ENCODE measurements around the gene ILDR1. TPM values are rescaled to one million over a fixed set of nuclear protein-coding genes. Genes with fewer than 3 reads are reported as not detected.
"Not testable (repeated sequence)": the region's sequence is repeated elsewhere in the genome, so short reads cannot be mapped to it uniquely, and the experiment has no call there.

The ILDR1 gene
- 1 to 10 TPM in 1 of 3 donors, not detected in 2; 4.9 TPM for polyA plus RNA-seq

DNA sequence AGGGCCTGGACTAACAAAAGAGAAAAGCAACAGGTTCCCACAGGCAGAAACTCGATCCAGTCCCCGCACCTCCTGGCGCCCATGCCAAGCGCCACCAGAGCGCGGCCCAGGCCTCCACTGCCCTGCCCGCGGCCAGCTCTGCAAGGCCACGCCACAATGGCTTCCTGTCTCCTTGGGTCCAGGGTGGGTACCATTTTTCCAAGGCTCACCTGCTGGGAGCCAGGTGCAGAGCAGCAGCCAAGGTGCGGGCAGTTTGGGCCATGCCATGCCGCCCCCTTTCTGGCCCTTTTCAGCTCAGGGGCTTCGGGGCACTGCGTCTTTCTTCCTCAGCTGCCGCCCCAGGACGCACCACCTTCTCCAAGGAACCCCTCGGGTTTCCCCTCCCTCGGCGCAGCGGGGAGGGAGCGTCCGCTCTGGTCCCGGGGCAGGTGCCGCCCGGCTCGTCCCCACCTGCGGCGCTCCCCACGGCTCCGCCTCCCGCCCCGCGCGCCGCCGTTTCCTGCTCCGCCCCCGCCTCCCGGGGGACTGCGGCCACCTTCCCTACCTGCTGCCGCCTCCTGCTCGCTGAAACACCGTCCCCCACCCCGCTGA, at the start of gene ILDR1:
TSS of gene ILDR1 (minus strand) at position 437 of the 591 bp plus-strand sequence. CDS start at position 267, 170 bp downstream.
- 5 to 13% (median 11%) methylated on average over 36 to 43 of the region's 43 CpGs for WGBS, 3 donors

DNA sequence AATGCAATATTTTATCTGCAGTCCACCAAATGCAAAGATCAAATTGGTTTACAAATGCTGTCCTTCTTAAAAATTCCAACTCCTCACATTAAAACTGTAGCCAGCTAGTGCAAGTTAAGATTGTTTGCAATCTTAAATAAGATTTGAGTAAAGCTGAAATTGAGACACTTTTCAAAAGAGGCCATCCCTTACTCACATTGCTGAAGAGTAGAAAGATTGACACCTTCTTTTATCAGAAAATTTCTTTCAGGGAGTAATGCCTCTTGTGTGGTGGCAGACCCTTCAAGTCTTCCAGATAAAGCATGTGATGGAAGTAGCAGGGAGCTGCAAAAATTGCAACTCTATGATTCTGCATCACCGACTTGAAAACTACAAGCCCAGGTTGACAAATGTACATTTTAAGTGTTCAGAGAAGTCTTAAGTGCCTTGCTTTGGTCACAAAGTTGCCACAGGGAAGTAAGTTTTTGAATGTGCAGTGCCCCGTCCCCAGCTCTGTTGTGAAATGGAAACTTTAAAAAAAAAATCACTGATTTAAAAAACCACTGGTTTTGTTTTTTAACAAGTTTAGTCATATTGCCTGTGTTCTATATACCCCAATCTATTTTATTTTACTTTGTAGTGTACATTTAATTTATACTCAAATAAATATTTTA, 45.7 kb upstream of the ILDR1 start:
- H3K27ac ChIP-seq (ENCODE audit: low read depth, low read length) = no peak overlapping the region
- WGBS, 3 donors = 41 to 72% (median 60%) methylated on average over 2 of the region's 2 CpGs

More for the DNA sequence above, at the start of gene ILDR1:
- no peak within 1 kb of the TSS for H3K27ac ChIP-seq (ENCODE audit: low read depth, low read length)

DNA sequence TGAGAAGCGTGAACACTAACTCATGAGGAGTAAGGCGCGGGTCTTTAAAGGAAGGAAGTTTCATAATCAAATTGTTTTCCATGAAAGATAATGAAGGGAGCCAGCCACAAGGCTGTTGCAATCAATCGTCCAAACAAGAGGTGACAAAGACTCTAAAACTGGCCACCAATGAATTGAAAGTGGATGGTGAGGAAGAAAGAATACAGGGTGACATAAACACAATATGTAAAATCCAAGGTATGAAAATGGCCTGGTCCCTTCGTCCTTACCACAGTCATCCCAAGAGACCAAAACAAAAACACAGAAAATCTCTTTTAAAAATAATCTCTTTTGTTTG, 45.1 kb upstream of the ILDR1 start:
- no peak overlapping the region for H3K27ac ChIP-seq (ENCODE audit: low read depth, low read length)
- 40 to 70% (median 54%) methylated on average over 5 of the region's 5 CpGs for WGBS, 3 donors

DNA sequence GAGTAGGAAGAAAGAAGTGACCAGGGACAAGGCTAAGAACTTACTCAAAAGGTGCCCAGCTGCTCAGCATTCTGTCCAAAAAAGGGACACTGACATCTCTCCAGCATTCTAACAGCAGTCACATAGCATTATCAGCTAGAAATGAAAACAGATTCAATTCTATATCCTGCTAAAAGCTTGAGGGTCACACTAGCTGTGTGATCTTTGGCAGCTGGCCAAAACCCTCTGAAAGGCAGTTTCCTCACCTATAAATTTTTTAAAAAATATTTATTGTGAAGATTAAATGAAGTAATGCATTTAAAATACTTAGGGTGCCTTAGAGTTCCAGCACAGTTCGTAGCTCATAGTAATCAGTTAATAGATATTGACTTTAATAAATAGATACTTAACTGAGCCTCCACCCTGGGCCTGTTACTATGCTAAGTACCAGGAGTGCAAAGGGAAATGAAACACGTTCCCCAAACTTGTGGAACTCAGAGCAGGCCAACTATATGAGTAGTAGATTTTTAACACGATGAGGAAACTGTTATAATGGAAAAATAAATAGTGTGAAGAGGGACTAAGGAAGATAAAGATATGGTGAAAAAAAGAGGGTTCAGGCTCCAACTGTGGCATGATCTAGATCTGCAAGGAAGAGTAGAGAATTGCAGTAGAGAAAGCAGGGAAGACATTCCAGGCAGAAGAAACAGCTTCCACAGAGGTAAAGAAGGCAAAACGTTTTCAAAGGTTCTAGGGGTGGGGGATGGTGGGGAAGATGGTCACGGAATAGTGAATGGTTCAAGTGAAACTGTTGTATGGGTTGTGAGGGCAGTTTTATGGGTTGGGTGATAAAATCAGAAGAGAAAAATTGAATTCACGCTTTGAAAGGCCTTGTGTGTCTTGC, 44.5 kb upstream of the ILDR1 start:
- 41 to 62% (median 44%) methylated on average over 6 of the region's 6 CpGs for WGBS, 3 donors
- H3K27ac ChIP-seq (ENCODE audit: low read depth, low read length) = no peak overlapping the region

DNA sequence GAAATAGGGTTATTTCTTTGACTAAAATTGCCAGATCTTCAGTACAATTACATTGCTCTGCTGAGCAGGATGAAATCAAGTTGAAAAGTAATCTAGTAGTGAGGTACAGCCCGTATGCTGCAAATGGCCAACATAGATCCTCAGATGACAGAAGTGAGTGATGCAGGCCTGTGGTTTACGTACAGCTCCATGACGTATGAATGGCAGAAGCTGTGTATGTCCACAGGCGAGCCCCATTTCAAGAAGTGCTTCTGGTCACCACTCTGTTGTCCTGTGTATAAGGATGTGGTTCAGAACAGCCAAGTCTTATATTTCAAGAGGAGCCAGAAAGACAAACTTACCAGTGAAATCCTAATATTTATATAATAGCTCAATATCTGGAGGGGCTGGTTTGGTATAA, 42.3 kb upstream of the ILDR1 start:
- no peak overlapping the region for H3K27ac ChIP-seq (ENCODE audit: low read depth, low read length)
- 62 to 78% (median 77%) methylated on average over 4 of the region's 4 CpGs for WGBS, 3 donors

DNA sequence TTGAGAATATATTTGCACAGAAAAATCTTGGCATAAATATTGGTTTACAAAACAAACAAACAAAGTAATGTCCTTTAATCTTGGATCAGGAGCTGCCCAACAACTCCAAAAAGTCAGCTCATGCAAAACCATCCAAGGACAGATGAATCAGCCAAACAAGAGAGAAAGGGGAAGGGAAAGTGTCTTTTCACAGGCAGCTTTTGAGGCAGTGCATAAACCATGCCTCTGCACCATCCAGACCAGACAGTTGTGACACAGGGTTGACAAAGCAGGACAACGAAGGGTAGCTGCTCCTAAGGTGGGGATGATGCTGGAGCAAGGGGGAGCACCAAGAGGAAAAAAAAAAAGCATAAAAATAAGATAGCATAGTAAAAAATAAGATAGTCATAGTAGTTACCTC, 41.9 kb upstream of the ILDR1 start:
- no peak overlapping the region for H3K27ac ChIP-seq (ENCODE audit: low read depth, low read length)
- WGBS, 3 donors = 45 to 64% (median 50%) methylated on average over 1 of the region's 1 CpG

DNA sequence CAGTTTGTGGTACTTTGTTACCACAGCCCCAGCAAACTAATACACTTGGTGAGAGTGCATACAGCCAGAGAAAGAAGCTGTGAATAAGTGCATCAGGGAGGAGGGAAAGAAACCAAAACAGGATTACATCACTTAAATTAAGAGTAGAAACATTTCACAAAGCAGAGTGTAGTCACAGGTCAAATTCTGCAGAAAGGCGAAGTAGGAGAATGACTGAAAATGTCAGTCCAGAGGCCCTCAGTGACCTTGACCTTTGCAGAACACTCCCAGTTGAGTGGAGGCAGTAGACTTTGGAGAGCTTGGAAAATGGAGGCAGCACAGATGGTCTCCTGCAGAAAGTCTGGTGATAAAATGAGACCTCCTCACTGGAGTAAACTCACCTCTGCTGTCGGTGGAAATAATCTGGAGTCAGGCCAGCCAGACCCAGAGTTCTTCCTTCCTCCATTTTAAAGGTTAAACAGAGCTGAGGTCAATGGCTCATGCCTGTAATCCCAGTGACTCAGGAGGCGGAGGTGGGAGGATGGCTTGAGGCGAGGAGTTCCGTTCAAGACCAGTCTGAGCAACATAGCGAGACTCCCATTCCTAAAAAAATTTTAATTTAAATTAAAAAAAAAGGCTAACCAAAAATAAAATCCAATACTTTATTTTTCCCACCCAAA, 38.1 kb upstream of the ILDR1 start:
- WGBS, 3 donors = 71 to 92% (median 75%) methylated on average over 6 of the region's 6 CpGs
- H3K27ac ChIP-seq (ENCODE audit: low read depth, low read length) = no peak overlapping the region

DNA sequence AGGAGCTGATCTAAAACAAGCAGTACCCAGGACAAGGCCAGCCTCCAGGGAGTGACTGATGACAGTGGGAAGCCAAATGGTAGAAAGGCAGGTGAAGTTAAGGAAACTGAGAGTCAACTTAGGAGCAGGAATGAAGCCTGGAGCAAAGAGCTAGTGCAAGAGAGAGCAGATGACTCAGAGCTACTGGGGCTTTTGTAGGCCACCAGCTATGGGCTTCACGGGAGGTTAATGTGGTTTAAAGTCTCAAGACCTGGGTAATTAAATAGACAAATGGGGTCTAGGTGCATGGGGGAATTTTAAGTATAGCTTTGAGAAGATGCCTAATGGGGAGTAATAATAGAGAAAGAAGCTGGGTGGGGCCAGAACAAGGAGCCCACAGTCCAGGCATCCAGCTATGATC, 36.2 kb upstream of the ILDR1 start:
- H3K27ac ChIP-seq (ENCODE audit: low read depth, low read length) = no peak overlapping the region
- WGBS, 3 donors = 85 to 89% (median 88%) methylated on average over 1 of the region's 1 CpG

DNA sequence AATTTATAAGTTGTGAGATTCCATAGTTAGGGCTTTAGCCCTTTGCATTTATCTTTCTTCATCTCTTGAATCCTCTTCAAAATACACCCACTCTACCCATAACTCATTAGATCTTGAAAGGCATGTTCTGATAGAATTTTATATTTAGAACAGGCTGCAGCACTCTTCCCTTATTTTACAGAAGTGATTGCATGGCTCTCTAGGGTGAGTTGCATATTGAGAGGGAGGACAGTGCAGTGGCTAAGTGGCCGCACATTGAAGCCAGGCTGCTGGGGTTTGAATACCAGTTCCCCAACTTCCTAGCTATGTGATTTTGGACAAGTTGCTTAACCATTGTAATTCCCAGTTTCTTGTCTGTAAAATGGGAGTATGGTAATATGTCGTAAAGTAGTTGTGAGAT, 35.6 kb upstream of the ILDR1 start:
- 84 to 90% (median 90%) methylated on average over 2 of the region's 2 CpGs for WGBS, 3 donors
- H3K27ac ChIP-seq (ENCODE audit: low read depth, low read length) = no peak overlapping the region

DNA sequence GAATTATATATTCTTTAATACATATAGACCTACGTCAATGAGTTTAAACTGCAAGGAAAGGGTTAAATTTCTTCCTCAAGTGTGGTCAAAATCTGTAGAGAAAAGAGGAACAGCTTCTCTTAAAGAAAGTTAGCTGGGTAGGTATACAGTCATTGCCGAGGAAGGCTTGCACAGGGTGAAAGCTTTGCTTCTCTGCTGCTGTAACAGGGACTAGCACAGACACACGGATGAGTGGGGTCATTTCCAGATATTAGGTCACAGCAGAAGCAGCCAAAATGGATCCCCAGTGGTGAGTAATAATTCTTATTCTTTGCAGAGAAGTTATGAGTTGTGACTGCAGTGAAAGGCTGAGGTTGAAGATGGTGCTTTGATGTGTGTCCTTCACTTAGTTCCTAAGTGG, 33.2 kb upstream of the ILDR1 start, which contains the start of gene CD86:
TSS of gene CD86 (plus strand) at position 148 of the 400 bp plus-strand sequence. CDS start at position 276, 128 bp downstream.
- H3K27ac ChIP-seq (ENCODE audit: low read depth, low read length) = no peak within 1 kb of the TSS
- 31 to 65% (median 34%) methylated on average over 3 of the region's 3 CpGs for WGBS, 3 donors

DNA sequence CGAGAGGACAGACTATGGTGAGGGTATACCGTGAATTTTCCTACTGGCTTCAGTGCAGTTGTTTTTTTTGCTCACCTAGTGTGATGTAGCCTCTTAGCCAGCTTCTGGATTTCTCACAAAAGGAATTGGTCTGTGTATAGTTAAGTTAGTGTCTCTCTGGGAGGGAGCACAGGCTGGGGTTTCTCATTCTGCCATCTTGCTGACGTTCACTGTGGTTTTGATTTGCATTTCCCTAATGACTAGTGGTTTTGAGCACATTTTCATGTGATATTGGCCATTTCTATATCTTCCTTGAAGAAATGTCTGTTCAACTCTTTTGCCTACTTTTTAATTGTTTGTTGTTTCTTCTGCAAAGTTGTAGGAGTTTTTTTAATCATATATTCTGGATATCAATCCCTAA, 30.9 kb upstream of the ILDR1 start:
- WGBS, 3 donors = 74 to 87% (median 75%) methylated on average over 3 of the region's 3 CpGs
- no peak overlapping the region for H3K27ac ChIP-seq (ENCODE audit: low read depth, low read length)

DNA sequence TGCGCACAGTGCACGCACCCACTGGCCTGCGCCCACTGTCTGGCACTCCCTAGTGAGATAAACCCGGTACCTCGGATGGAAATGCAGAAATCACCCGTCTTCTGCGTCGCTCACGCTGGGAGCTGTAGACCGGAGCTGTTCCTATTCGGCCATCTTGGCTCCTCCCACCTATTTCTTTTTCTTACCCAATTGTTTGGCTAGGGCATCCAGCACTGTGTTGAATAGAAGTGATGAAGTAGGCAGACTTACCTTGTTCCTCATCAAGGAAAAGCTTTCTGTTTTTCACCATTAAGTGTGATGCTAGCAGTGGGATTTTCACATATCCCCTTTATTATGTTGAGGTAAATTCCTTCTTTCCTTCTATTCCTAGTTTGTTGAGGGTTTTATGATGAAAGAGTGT, 25.7 kb upstream of the ILDR1 start:
- not testable (repeated sequence) for H3K27ac ChIP-seq (ENCODE audit: low read depth, low read length)
- 89 to 96% (median 90%) methylated on average over 9 to 11 of the region's 11 CpGs for WGBS, 3 donors

DNA sequence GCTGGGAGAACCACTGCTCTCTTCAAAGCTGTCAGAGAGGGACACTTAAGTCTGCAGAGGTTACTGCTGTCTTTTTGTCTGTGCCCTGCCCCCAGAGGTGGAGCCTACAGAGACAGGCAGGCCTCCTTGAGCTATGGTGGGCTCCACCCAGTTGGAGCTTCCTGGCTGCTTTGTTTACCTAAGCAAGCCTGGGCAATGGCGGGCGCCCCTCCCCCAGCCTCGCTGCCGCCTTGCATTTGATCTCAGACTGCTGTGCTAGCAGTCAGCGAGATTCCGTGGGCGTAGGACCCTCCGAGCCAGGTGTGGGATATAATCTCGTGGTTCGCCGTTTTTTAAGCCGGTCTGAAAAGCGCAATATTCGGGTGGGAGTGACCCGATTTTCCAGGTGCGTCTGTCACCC, 25.2 kb upstream of the ILDR1 start:
- not testable (repeated sequence) for H3K27ac ChIP-seq (ENCODE audit: low read depth, low read length)
- 86 to 90% (median 89%) methylated on average over 7 to 9 of the region's 16 CpGs for WGBS, 3 donors

DNA sequence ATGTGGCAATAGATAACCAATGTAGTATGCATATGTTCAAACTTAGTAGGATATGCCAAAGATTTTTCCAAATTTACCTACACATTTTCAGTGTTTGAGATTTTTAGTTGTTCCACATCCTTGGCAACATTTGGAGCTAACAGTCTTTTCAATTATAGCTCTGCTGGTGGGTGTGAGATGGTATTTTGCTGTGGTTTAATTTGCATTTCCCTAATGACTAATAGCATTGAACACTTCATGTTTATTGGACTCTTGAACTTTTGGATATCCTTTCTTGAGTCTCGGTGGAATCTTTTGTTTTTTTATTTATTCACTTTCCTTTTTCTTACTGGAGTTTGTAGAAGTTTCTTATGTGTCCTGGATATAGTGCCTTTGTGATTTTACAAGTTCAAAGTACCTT, 11.0 kb upstream of the ILDR1 start:
- 50 to 78% (median 59%) methylated on average over 1 of the region's 1 CpG for WGBS, 3 donors

DNA sequence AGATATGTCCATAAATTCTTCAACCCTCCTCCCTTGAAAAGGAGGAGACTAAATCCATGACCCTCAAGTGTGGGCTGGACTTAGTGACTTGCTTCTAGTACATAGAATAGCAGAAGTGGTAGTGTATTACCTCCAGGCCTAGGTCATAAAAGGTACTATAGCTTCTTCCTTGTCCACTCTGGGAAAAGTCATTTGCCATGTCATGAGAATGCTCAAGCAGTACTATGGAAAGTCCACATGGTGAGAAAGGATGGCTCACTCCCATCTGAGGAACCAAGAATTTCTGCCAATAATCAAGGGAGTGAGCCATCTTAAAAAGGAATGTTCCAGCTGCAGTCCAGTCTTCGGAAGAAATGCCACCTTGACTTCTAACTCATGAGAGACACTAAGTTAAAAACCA, 10.5 kb upstream of the ILDR1 start:
- 86 to 95% (median 90%) methylated on average over 1 of the region's 1 CpG for WGBS, 3 donors
- H3K27ac ChIP-seq (ENCODE audit: low read depth, low read length) = no peak overlapping the region

More for the DNA sequence above, 11.0 kb upstream of the ILDR1 start:
- no peak overlapping the region for H3K27ac ChIP-seq (ENCODE audit: low read depth, low read length)

DNA sequence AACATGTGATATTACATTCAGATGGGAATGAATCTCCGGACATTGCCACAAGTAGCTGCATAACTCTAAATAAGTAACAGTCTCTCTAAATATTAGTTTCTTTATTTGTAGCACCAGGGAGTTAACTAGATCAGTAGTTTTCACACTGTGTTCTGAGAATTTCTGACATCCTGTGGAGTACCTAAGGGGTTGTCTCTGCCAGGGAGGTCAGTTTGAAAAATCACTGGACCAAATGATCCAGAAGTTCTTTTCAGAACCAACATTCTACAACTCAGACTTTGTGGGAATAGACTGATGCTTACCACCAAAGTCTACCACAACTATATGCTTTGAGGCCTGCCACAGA, 9.0 kb upstream of the ILDR1 start:
- WGBS, 3 donors = 93 to 95% (median 94%) methylated on average over 1 of the region's 1 CpG
- H3K27ac ChIP-seq (ENCODE audit: low read depth, low read length) = no peak overlapping the region

DNA sequence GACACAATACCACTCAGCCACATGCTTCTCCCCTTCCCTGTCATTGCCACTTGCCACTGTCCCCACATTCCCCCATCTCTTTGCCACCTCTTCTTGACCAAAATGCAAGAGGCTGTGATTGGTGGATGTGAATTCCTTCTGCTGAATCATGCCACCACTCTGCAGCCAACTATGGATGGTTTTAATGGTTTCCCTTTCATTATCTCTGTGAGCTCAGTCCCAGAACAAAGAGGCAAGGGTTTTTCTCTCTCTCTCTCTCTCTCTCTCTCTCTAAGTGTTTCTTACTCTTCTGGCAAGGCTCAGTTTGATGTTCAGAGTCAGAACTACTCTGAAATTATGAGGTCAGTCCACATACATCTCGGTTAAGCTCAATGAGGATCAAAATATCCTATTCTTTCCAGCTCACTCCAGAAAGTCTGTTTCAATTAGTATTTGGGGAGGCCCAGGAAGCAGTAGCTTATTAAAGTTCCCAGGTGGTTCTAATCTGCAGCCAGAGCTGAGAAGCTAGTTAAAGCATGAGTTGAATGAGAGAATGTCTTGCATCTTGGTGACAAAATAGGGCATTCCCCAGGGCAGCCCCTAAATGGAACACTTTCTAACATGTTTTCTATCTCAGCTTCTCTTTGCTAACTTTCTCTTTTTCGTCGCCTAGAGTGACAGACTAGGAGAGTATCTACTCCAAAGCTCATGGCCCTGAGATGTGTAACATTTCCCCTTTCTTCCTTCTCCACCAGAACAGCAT, 8.5 kb upstream of the ILDR1 start:
- no peak overlapping the region for H3K27ac ChIP-seq (ENCODE audit: low read depth, low read length)
- WGBS, 3 donors = 79 to 85% (median 84%) methylated on average over 3 of the region's 3 CpGs

DNA sequence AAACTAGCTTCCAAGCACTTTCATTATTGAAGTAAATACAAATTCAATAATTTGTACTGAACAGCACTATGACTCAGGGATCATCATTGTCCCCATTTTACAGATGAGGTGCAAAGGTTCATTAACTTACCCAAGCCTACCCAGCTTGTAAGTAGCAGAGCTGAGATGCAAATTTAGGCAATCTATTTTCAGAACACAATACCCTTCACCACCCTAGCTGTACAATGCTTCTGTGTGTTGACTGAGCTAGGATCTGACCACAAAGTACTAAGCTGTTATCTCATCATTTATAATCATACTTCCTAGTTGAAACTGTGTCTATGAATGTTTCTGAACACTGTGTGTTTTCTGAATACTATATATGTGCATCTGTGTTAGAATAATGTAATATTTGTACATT, 3.2 kb upstream of the ILDR1 start:
- H3K27ac ChIP-seq (ENCODE audit: low read depth, low read length) = no peak overlapping the region
